SK-N-SH treated with all-trans-retinoic acid at 6 μM for 48 hours (cell line): ENCODE data around the gene FLYWCH2.

Source experiments
- ATAC-seq: fragments of 200-7000 bp; cut with Tn5 transposase; 3 replicates; pipeline ENCODE4 v1.9.1; 2020; ENCODE audit warnings: mild to moderate bottlenecking, moderate library complexity
- ARNTL ChIP-seq: fragments of 450-650 bp; formaldehyde crosslinking; IDR thresholded peaks from 2 replicates; pipeline ENCODE4 v1.5.0; 2020; ENCODE audit warnings: low read depth, mild to moderate bottlenecking, moderate library complexity, borderline replicate concordance
- BACH2 ChIP-seq: fragments of 250-450 bp; sonication (Bioruptor Pico); IDR thresholded peaks from 2 replicates; pipeline ENCODE4 v1.9.0; 2021; ENCODE audit warnings: mild to moderate bottlenecking, borderline replicate concordance
- CSDC2 ChIP-seq: fragments of 250-450 bp; sonication (Bioruptor Pico); IDR thresholded peaks from 2 replicates; pipeline ENCODE4 v1.5.0; 2020; ENCODE audit warnings: mild to moderate bottlenecking, moderate library complexity
- CSRNP3 ChIP-seq: fragments of 250-450 bp; sonication (Bioruptor Pico); IDR thresholded peaks from 2 replicates; pipeline ENCODE4 v1.5.1; 2021; ENCODE audit warnings: mild to moderate bottlenecking, moderate library complexity
- OSR1 ChIP-seq: fragments of 250-450 bp; sonication (Bioruptor Pico); IDR thresholded peaks from 2 replicates; pipeline ENCODE4 v1.8.0; 2022; ENCODE audit warnings: moderate library complexity, mild to moderate bottlenecking, inconsistent platforms
- PATZ1 ChIP-seq: fragments of 250-450 bp; sonication (Bioruptor Pico); IDR thresholded peaks from 2 replicates; pipeline ENCODE4 v1.8.0; 2020; ENCODE audit warnings: mild to moderate bottlenecking, moderate library complexity, borderline replicate concordance
- POU6F1 ChIP-seq: fragments of 250-450 bp; sonication (Bioruptor Pico); IDR thresholded peaks from 2 replicates; pipeline ENCODE4 v1.8.0; 2021; ENCODE audit warnings: low read depth, mild to moderate bottlenecking, moderate library complexity, borderline replicate concordance
- PPARA ChIP-seq: fragments of 250-450 bp; sonication (Bioruptor Pico); IDR thresholded peaks from 2 replicates; pipeline ENCODE4 v1.5.0; 2020; ENCODE audit warnings: mild to moderate bottlenecking, borderline replicate concordance
- RARB ChIP-seq: fragments of 250-450 bp; sonication (Bioruptor Pico); IDR thresholded peaks from 2 replicates; pipeline ENCODE4 v1.8.0; 2021; ENCODE audit warnings: mild to moderate bottlenecking, moderate library complexity
- SNAI2 ChIP-seq: fragments of 250-450 bp; sonication (Bioruptor Pico); IDR thresholded peaks from 2 replicates; pipeline ENCODE4 v1.5.0; 2020; ENCODE audit warnings: mild to moderate bottlenecking, moderate library complexity
- TCF4 ChIP-seq: fragments of 250-450 bp; sonication (Bioruptor Pico); IDR thresholded peaks from 2 replicates; pipeline ENCODE4 v1.8.0; 2021; ENCODE audit warnings: mild to moderate bottlenecking, moderate library complexity, borderline replicate concordance
- TOX ChIP-seq: fragments of 250-450 bp; sonication (Bioruptor Pico); IDR thresholded peaks from 2 replicates; pipeline ENCODE4 v1.8.0; 2021; ENCODE audit warnings: mild to moderate bottlenecking, moderate library complexity, borderline replicate concordance
- ZC3H10 ChIP-seq: fragments of 250-450 bp; sonication (Bioruptor Pico); IDR thresholded peaks from 2 replicates; pipeline ENCODE4 v1.5.1; 2021; ENCODE audit warnings: mild to moderate bottlenecking, moderate library complexity
- ZFP3 ChIP-seq: fragments of 250-450 bp; sonication (Bioruptor Pico); IDR thresholded peaks from 2 replicates; pipeline ENCODE4 v1.5.0; 2020; ENCODE audit warnings: mild to moderate bottlenecking, moderate library complexity
- ZFP30 ChIP-seq: fragments of 450-650 bp; formaldehyde crosslinking; IDR thresholded peaks from 2 replicates; pipeline ENCODE4 v1.5.0; 2022; ENCODE audit warnings: mild to moderate bottlenecking, moderate library complexity
- ZNF70 ChIP-seq: fragments of 450-650 bp; formaldehyde crosslinking; IDR thresholded peaks from 2 replicates; pipeline ENCODE4 v1.5.0; 2020; ENCODE audit warnings: mild to moderate bottlenecking, moderate library complexity

FLYWCH2 gene

GRCh38 chr16:2896480-2897010, 13.5 kb downstream of the FLYWCH2 start (continued):
- TF ChIP-seq CSRNP3 (CRISPR knock-in tag) = no peak
- TF ChIP-seq POU6F1 = no peak
- TF ChIP-seq OSR1 (CRISPR knock-in tag) = no peak
- no peak for TF ChIP-seq ZFP3 (CRISPR knock-in tag)

GRCh38 chr16:2897110-2897509, 14.1 kb downstream of the FLYWCH2 start:
- TF ChIP-seq ZNF70 (no peak), TCF4 (no peak), TOX (CRISPR knock-in tag) (no peak), PPARA (no peak), SNAI2 (no peak), ARNTL (no peak), CSRNP3 (CRISPR knock-in tag) (no peak), ZFP3 (CRISPR knock-in tag) (no peak), POU6F1 (no peak), BACH2 (no peak), ZFP30 (CRISPR knock-in tag) (no peak), ZC3H10 (CRISPR knock-in tag) (no peak), CSDC2 (CRISPR knock-in tag) (no peak), PATZ1 (CRISPR knock-in tag) (no peak), RARB (CRISPR knock-in tag) (no peak)
- ATAC-seq = no peak

GRCh38 chr16:2898831-2899563, 16.0 kb downstream of the FLYWCH2 start:
- no peak for ATAC-seq
- TF ChIP-seq ZC3H10 (CRISPR knock-in tag) (no peak), CSRNP3 (CRISPR knock-in tag) (no peak), ZNF70 (no peak), ZFP30 (CRISPR knock-in tag) (no peak), POU6F1 (no peak), TCF4 (no peak), ARNTL (no peak), TOX (CRISPR knock-in tag) (no peak), ZFP3 (CRISPR knock-in tag) (no peak)
